ENCODE measurements around the gene AMIGO1. TPM values are rescaled to one million over a fixed set of nuclear protein-coding genes. Genes with fewer than 3 reads are reported as not detected.

AMIGO1 gene
- total and polyA plus RNA-seq, 2 of the 8 experiments (the other 6 are each of a cell fraction or from before 2014, with no cell fraction given), result 1.5 to 2.7 TPM

DNA sequence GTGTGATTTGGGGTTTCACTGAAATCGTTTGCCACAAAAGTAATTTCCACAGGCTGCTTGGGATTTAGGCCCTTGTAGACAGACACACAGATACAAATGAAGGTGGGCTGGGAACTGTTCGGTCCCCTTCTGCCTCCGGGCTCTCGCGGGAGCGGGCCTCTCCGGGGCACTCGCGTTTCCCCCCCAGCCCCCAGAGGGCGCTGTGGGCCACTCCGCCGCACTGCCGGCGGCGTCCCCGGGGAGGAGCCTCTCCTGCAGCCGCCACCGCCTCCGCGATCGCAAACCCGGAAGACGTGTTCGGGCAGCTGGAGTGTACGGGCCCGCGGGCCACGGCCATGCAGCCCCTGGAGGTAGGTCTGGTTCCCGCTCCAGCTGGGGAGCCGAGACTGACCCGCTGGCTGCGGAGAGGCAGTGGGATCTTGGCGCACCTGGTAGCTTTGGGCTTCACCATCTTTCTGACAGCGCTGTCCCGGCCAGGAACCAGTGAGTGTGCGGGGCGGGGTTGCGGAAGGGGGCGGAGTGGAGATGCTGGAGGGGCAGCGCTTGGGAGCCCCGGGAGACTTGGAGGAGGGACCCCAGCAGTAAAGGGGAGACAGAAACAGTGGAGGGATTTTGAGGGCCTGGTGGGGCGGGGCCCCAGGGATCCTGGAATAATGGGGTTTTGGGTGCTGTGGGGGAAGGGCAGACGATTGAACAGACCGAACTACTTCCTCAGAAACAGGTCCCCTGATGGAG is 15.6 kb downstream of the AMIGO1 start, which contains the start of gene CYB561D1:
TSS of gene CYB561D1 (plus strand) at position 290 of the 735 bp plus-strand sequence. CDS start at position 336, 46 bp downstream.
- H4K5ac ChIP-seq (ENCODE audit: insufficient read length, low read depth, low read length), result peak within 1 kb of the TSS; percentile 82
- no peak for FAIRE-seq
- H3K79me2 ChIP-seq (ENCODE audit: control insufficient read depth in 1 of 2, insufficient read depth in 2 of 2, low read length in 2 of 2), result no peaks in the 10 kb centered on the region
- H2AFZ ChIP-seq (ENCODE audit: low read length), result peak within 1 kb of the TSS; percentile 77
- peak within 1 kb of the TSS; percentile 77; the same call in 1 of the 2 replicates for H2BK12ac ChIP-seq (ENCODE audit: low read depth, low read length)
- H3K4me2 ChIP-seq (ENCODE audit: insufficient read depth in 1 of 2, low read depth in 2 of 2, low read length in 2 of 2), result peak within 1 kb of the TSS; percentile 7 to 59
- no peak within 1 kb of the TSS for H3K4ac ChIP-seq (replicated peaks; ENCODE audit: insufficient read length, low read depth, low read length)
- H3K4me3 ChIP-seq (ENCODE audit: extremely low read depth in 1 of 4, insufficient read depth in 2 of 4, low read depth in 3 of 4, low read length in 4 of 4), result peak within 1 kb of the TSS; percentile 58 to 90 (median 80)
- CTCF ChIA-PET (ENCODE audit: partially characterized antibody), result interaction anchor here (0.6 to 43.7 kb wide), 19 partner anchors 8 to 552 kb away, joined by 3 to 1755 read pairs (median 3); partner anchors contain the start of genes AMIGO1, AMPD2, ATXN7L2 and GNAT2
- no peak within 1 kb of the TSS for H2BK20ac ChIP-seq (ENCODE audit: low read length)
- no peak within 1 kb of the TSS for H2BK15ac ChIP-seq (ENCODE audit: low read length)
- H3K79me1 ChIP-seq (ENCODE audit: low read depth, low read length), result no peaks in the 10 kb centered on the region; the same call in 1 of the 2 replicates
- H3K9me3 ChIP-seq (ENCODE audit: insufficient read depth in 2 of 2, low read depth in 1 of 2, low read length in 1 of 2), result no peaks in the 10 kb centered on the region
- 4% methylated on average over 34 of the region's 44 CpGs; no CpG with 5 or more reads in 1 of the 2 experiments for WGBS, 2 experiments (ENCODE audit: extremely low coverage in 1 of 2, insufficient coverage in 1 of 2, insufficient read length in 1 of 2, insufficient replicate concordance in 2 of 2, low coverage in 1 of 2, low lambda C conversion rate in 2 of 2, missing lambda C conversion rate in 1 of 2)
- no peaks in the 10 kb centered on the region for H3K27me3 ChIP-seq (replicated peaks in 1 of 4; ENCODE audit: control insufficient read depth in 3 of 4, extremely low read depth in 1 of 4, insufficient read depth in 3 of 4, low read length in 3 of 4)
- peaks cover 0 to 1% of the 10 kb centered on the region in 2 experiments for H4K20me1 ChIP-seq (replicated peaks in 1 of 2; ENCODE audit: control insufficient read depth in 1 of 2, insufficient read depth in 2 of 2, low read length in 2 of 2)
- H3K9ac ChIP-seq (replicated peaks in 1 of 4; ENCODE audit: extremely low read depth in 1 of 4, low read depth in 3 of 4, low read length in 3 of 4), result peak within 1 kb of the TSS in 2 of 4 experiments; percentile 1 to 13; a peak in 3 of 7 replicates
- H3K27ac ChIP-seq (ENCODE audit: low read depth, low read length), result no peak within 1 kb of the TSS
- H3K56ac ChIP-seq (replicated peaks; ENCODE audit: insufficient read length, low read depth, low read length), result no peak within 1 kb of the TSS
- no peak within 1 kb of the TSS for H3K14ac ChIP-seq (ENCODE audit: insufficient read length)
- no peak within 1 kb of the TSS for H2BK120ac ChIP-seq (replicated peaks; ENCODE audit: low read depth, low read length)
- H3K23ac ChIP-seq (ENCODE audit: insufficient read length), result no peak within 1 kb of the TSS
- POLR2A ChIA-PET (ENCODE audit: partially characterized antibody), result interaction anchor here (0.7 to 3.2 kb wide), 9 partner anchors 9 to 47 kb away, joined by 3 to 20 read pairs (median 6); partner anchors contain the start of gene AMIGO1
- peak within 1 kb of the TSS; percentile 64 for H4K8ac ChIP-seq (ENCODE audit: extremely low read depth, insufficient read depth, low read length)
- DNase-seq (ENCODE audit: low read depth in 1 of 2, low spot score in 2 of 2), result peak in 1 of 2 experiments; percentile 96
- H4K91ac ChIP-seq (replicated peaks; ENCODE audit: insufficient read length, low read length), result peak within 1 kb of the TSS; percentile 54
- H2BK5ac ChIP-seq (ENCODE audit: low read depth, low read length), result peak within 1 kb of the TSS; percentile 76; the same call in 1 of the 2 replicates
- no peak within 1 kb of the TSS for H2AK5ac ChIP-seq (ENCODE audit: low read depth, low read length)
- H3K4me1 ChIP-seq (replicated peaks in 1 of 4; ENCODE audit: control insufficient read depth in 3 of 4, insufficient read depth in 4 of 4, low read length in 3 of 4), result peaks cover 0 to 11% (median 4%) of the 10 kb centered on the region in 4 experiments; a peak in 4 of 7 replicates
- H3K36me3 ChIP-seq (ENCODE audit: control insufficient read depth in 2 of 4, insufficient read depth in 4 of 4, low read length in 3 of 4), result no peaks in the 10 kb centered on the region; a peak in 1 of 8 replicates
- H3K23me2 ChIP-seq (ENCODE audit: low read depth, low read length), result peaks cover 2% of the 10 kb centered on the region
- peak within 1 kb of the TSS; percentile 55 for H3K18ac ChIP-seq (ENCODE audit: extremely low read depth, low read length)
- no peak for TF ChIP-seq JUND (IDR thresholded peaks at IDR 0.05; ENCODE audit: low read length)
- TF ChIP-seq SAP30 (IDR thresholded peaks at IDR 0.05; ENCODE audit: insufficient read depth, insufficient replicate concordance, low read length), result peak; percentile 86
- TF ChIP-seq POU5F1 (IDR thresholded peaks at IDR 0.05; ENCODE audit: low read depth, low read length), result no peak
- TF ChIP-seq NANOG (IDR thresholded peaks at IDR 0.05; ENCODE audit: insufficient read depth, low read depth, low read length, poor library complexity, severe bottlenecking), result no peak
- TF ChIP-seq ASH2L (IDR thresholded peaks at IDR 0.05; ENCODE audit: low read length), result peak; percentile 90
- TF ChIP-seq TCF12 (IDR thresholded peaks at IDR 0.05; ENCODE audit: low read depth, low read length), result no peak
- no peak for TF ChIP-seq JUN (IDR thresholded peaks at IDR 0.05; ENCODE audit: low read depth, low read length)
- no peak for TF ChIP-seq MAFK (IDR thresholded peaks at IDR 0.05; ENCODE audit: low read depth, low read length)
- TF ChIP-seq, protein P1, sequence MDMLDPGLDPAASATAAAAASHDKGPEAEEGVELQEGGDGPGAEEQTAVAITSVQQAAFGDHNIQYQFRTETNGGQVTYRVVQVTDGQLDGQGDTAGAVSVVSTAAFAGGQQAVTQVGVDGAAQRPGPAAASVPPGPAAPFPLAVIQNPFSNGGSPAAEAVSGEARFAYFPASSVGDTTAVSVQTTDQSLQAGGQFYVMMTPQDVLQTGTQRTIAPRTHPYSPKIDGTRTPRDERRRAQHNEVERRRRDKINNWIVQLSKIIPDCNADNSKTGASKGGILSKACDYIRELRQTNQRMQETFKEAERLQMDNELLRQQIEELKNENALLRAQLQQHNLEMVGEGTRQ (IDR thresholded peaks at IDR 0.05; ENCODE audit: low read length), result no peak
- TF ChIP-seq RFX5 (IDR thresholded peaks at IDR 0.05; ENCODE audit: borderline replicate concordance, low read depth, low read length), result no peak
- TF ChIP-seq TEAD4 (IDR thresholded peaks at IDR 0.05; ENCODE audit: low read depth, low read length), result no peak
